VCaP (cell line): Measurements from ENCODE around the gene KIAA0825.

Source experiments
- H3K27ac ChIP-seq: fragments of 450-650 bp; 2 replicates; pipeline ENCODE4 v1.5.1; 2017
- CTCF ChIP-seq: fragments of 450-650 bp; conservative IDR thresholded peaks from 2 replicates; pipeline ENCODE4 v1.5.1; 2017; ENCODE audit warnings: mild to moderate bottlenecking, moderate library complexity

The KIAA0825 gene

GRCh38 chr5:94326586-94326985 lies 291.8 kb downstream of the KIAA0825 start:
- no peak overlapping the region for H3K27ac ChIP-seq
- no peak for TF ChIP-seq CTCF

- TF ChIP-seq CTCF, result no peak
- H3K27ac ChIP-seq, result no peak overlapping the region
Observed at GRCh38 chr5:94316916-94317838, 301.2 kb downstream of the KIAA0825 start.

GRCh38 chr5:94314460-94315131 lies 303.8 kb downstream of the KIAA0825 start:
- no peak overlapping the region for H3K27ac ChIP-seq
- TF ChIP-seq CTCF, result no peak

- H3K27ac ChIP-seq, result no peak overlapping the region
- no peak for TF ChIP-seq CTCF
Observed at GRCh38 chr5:94313696-94314095, 304.7 kb downstream of the KIAA0825 start.

- no peak overlapping the region for H3K27ac ChIP-seq
- no peak for TF ChIP-seq CTCF
Observed at GRCh38 chr5:94313188-94313587, 305.2 kb downstream of the KIAA0825 start.

GRCh38 chr5:94312298-94312697 lies 306.1 kb downstream of the KIAA0825 start:
- no peak overlapping the region for H3K27ac ChIP-seq
- TF ChIP-seq CTCF, result no peak

- TF ChIP-seq CTCF, result no peak
- H3K27ac ChIP-seq, result no peak overlapping the region
Observed at GRCh38 chr5:94310833-94311232, 307.6 kb downstream of the KIAA0825 start.
